H1 (cell line): ENCODE data around the gene DIS3L.

Source experiments
- CHD2 ChIP-seq: IDR thresholded peaks from 2 replicates; pipeline ENCODE4 v1.6.1; 2012; ENCODE audit warnings: low read length, improper control_type of control experiment
- CTCF ChIP-seq, 3 experiments: IDR thresholded peaks; 1 replicate in 2 of 3; 2 replicates in 1 of 3; pipeline versions ENCODE4 v1.5.1 to v1.6.1; 2011; ENCODE audit warnings: low read length in 3 of 3, mild to moderate bottlenecking in 3 of 3, inconsistent platforms in 2 of 3, low read depth in 1 of 3, moderate library complexity in 1 of 3; ENCODE audit not compliant: insufficient read depth in 1 of 3; ENCODE audit errors: control extremely low read depth in 1 of 3
- JUND ChIP-seq: IDR thresholded peaks from 2 replicates; pipeline ENCODE4 v1.6.1; 2011; ENCODE audit warnings: mild to moderate bottlenecking, improper control_type of control experiment, low read length
- MAFK ChIP-seq: IDR thresholded peaks from 2 replicates; pipeline ENCODE4 v1.6.1; 2012; ENCODE audit warnings: low read depth, mild to moderate bottlenecking, improper control_type of control experiment, low read length
- NRF1 ChIP-seq: IDR thresholded peaks from 2 replicates; pipeline ENCODE4 v1.6.1; 2011; ENCODE audit warnings: mild to moderate bottlenecking, low read depth, low read length, improper control_type of control experiment
- POLR2A ChIP-seq, 2 experiments: IDR thresholded peaks; 1 replicate in 1 of 2; 2 replicates in 1 of 2; pipeline ENCODE4 v1.6.1; 2011; ENCODE audit warnings: low read depth in 2 of 2, low read length in 2 of 2, mild to moderate bottlenecking in 2 of 2; ENCODE audit errors: control extremely low read depth in 1 of 2
- POLR2AphosphoS5 ChIP-seq: IDR thresholded peaks from 2 replicates; pipeline ENCODE4 v1.6.1; 2011; ENCODE audit warnings: low read depth, low read length
- RAD21 ChIP-seq, 2 experiments: IDR thresholded peaks in 1 of 2; conservative IDR thresholded peaks in 1 of 2; 2 replicates each; pipeline ENCODE4 v1.6.1; 2011; ENCODE audit warnings: low read depth in 2 of 2, low read length in 2 of 2, improper control_type of control experiment in 1 of 2, inconsistent platforms in 1 of 2, mild to moderate bottlenecking in 1 of 2, moderate library complexity in 1 of 2
- RXRA ChIP-seq: IDR thresholded peaks from 2 replicates; pipeline ENCODE4 v1.6.1; 2011; ENCODE audit warnings: low read depth, mild to moderate bottlenecking, low read length, moderate library complexity; ENCODE audit not compliant: insufficient read depth
- TAF1 ChIP-seq: IDR thresholded peaks from 2 replicates; pipeline ENCODE4 v1.6.1; 2011; ENCODE audit warnings: mild to moderate bottlenecking, low read depth, low read length

GRCh38 chr15:66249605-66250174, 43.7 kb upstream of the DIS3L start:
- TF ChIP-seq CTCF (IDR thresholded peaks at IDR 0.05; ENCODE audit: control extremely low read depth in 1 of 3, insufficient read depth in 1 of 3, low read depth in 1 of 3, low read length in 3 of 3) = no peak
- no peak for TF ChIP-seq RAD21 (IDR thresholded peaks at IDR 0.05 in 1 of 2, conservative IDR thresholded peaks at IDR 0.05 in 1 of 2; ENCODE audit: low read depth in 2 of 2, low read length in 2 of 2)
- TF ChIP-seq TAF1 = no peak
- TF ChIP-seq POLR2AphosphoS5 = no peak
- no peak for TF ChIP-seq JUND
- TF ChIP-seq POLR2A (IDR thresholded peaks at IDR 0.05; ENCODE audit: control extremely low read depth in 1 of 2, low read depth in 2 of 2, low read length in 2 of 2) = no peak
- no peak for TF ChIP-seq MAFK
- no peak for TF ChIP-seq CHD2
- TF ChIP-seq RXRA = no peak
- no peak for TF ChIP-seq NRF1
